GM12865 (cell line): ENCODE measurements around the gene ZNF334.

ENCODE experiments used
- DNase-seq: peaks from one replicate; pipeline ENCODE4 v3.0.0; 2010; ENCODE audit warnings: low read depth
- H3K4me3 ChIP-seq: 2 replicates; pipeline ENCODE4 v1.5.1; 2011; ENCODE audit warnings: mild to moderate bottlenecking, low read depth, low read length, control low read depth
- TF ChIP-seq, protein P1 (sequence below): IDR thresholded peaks from 2 replicates; pipeline ENCODE4 v1.5.1; 2011; ENCODE audit warnings: low read length, control low read depth, low read depth, inconsistent platforms; ENCODE audit not compliant: insufficient read depth; ENCODE audit errors: missing control alignments

Gene ZNF334

DNA sequence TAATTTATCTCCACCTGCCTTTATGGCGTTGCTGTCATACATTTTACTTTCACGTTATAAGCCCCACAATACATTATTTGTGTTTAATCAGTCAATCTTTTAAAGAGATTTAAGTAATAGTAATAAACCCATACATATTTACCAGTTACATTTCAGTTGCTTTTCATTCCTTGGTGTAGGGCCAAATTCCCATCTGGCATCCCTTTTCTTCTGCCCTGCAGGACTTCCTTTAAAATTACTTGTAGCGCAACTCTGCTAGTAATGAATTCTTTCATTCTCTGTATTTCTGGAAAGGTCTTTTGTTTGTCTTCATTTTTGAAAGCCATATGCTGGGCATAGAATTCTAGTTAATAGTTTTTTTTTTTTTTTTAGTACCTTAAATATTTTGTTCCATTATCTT is 24.9 kb downstream of the ZNF334 start:
- DNase-seq = no peak
- no peak overlapping the region for H3K4me3 ChIP-seq
- TF ChIP-seq, protein P1, sequence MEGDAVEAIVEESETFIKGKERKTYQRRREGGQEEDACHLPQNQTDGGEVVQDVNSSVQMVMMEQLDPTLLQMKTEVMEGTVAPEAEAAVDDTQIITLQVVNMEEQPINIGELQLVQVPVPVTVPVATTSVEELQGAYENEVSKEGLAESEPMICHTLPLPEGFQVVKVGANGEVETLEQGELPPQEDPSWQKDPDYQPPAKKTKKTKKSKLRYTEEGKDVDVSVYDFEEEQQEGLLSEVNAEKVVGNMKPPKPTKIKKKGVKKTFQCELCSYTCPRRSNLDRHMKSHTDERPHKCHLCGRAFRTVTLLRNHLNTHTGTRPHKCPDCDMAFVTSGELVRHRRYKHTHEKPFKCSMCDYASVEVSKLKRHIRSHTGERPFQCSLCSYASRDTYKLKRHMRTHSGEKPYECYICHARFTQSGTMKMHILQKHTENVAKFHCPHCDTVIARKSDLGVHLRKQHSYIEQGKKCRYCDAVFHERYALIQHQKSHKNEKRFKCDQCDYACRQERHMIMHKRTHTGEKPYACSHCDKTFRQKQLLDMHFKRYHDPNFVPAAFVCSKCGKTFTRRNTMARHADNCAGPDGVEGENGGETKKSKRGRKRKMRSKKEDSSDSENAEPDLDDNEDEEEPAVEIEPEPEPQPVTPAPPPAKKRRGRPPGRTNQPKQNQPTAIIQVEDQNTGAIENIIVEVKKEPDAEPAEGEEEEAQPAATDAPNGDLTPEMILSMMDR = no peak

- DNase-seq = no peak
- TF ChIP-seq, protein P1 = no peak
- no peak overlapping the region for H3K4me3 ChIP-seq
Observed at GRCh38 chr20:46487628-46488027, 25.7 kb downstream of the ZNF334 start.

DNA sequence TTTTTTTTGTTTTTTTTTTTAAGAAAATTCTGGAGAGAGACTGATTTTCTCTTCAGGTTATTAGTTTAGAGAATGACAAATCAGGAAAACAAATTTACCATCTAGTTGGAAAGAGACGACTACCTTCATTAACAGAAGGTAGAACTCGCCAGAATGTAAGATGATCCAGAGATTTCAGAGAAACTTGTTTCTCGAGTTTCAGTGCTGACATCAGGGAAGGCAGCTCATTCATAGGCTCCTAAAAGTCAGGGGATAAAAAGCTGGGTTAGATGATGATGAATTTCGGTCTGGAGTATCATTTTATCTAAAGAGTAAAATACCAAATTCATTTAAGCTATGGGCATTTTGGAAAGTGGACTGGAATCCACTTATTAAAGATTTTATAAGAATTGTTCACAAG is 27.9 kb downstream of the ZNF334 start:
- TF ChIP-seq, protein P1 = no peak
- no peak overlapping the region for H3K4me3 ChIP-seq
- no peak for DNase-seq

DNA sequence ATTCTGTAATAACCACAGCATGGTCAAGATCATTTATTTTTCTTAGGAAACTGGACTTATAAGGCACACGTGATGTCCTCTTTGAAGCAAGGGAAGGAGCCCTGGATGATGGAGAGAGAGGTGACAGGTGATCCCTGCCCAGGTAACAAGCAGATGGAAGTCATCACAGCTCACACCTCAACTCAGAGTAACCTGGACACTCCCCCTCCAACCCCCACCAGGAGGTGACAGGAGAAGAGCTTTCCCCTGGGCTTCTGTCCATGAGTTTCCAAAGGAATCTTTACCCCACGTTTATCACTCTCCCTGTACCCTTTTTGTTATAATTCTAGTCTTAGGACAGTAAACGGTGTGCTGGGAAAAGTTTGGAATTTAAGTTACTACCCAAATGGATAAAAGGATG is 28.4 kb downstream of the ZNF334 start:
- no peak for DNase-seq

DNA sequence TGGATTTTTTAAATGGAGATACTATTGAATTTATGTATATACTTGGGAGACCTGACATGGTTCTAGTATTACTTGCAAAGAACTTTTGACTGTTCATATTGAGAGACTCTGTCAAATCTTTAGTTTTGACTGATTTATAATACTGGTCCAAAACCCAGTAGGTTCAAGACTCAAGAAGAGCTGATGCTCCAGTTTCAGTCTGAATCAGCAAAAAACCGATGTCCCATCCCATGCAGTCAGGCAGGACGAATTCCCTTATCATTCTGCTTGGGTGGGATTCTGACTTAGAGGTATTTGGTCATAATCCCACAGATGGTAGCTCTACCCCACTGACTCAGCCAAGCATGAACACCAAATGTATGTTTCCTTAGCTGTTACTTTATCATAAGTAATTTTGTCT is 29.5 kb downstream of the ZNF334 start:
- H3K4me3 ChIP-seq = no peak overlapping the region
- TF ChIP-seq, protein P1 = no peak
- no peak for DNase-seq

More for the DNA sequence above, 28.4 kb downstream of the ZNF334 start:
- no peak overlapping the region for H3K4me3 ChIP-seq
- TF ChIP-seq, protein P1 = no peak

DNA sequence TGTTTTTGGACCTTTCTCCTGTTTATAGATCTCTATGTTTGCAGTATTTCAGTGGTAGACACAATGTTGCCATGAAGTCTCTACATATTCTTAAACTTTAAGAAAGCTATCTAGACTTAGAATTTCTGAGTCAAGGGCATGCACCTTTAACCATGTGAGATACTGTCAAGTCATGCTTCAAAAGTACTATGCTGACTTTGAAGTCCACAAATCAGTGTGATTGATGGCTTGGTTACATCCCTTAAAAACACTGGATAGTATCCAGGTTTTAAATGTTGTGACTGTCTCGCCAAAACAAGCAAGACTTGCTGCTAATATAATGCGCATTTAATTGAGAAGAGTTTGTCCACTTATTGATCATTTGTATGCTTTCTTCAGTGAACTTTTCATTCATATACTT is 30.5 kb downstream of the ZNF334 start:
- H3K4me3 ChIP-seq = no peak overlapping the region
- DNase-seq = no peak
- TF ChIP-seq, protein P1 = no peak

GRCh38 chr20:46477640-46478039 is 35.7 kb downstream of the ZNF334 start:
- TF ChIP-seq, protein P1 = no peak
- DNase-seq = no peak
- H3K4me3 ChIP-seq = no peak overlapping the region
